SH-SY5Y (cell line): ENCODE measurements around the gene PTPRK.

ENCODE experiments used
- GATA2 ChIP-seq: IDR thresholded peaks from 2 replicates; pipeline ENCODE4 v1.6.1; 2011; ENCODE audit warnings: mild to moderate bottlenecking, low read depth, low read length
- GATA3 ChIP-seq: IDR thresholded peaks from 2 replicates; pipeline ENCODE4 v1.6.1; 2011; ENCODE audit warnings: low read depth, mild to moderate bottlenecking, low read length, moderate library complexity

The PTPRK gene

DNA sequence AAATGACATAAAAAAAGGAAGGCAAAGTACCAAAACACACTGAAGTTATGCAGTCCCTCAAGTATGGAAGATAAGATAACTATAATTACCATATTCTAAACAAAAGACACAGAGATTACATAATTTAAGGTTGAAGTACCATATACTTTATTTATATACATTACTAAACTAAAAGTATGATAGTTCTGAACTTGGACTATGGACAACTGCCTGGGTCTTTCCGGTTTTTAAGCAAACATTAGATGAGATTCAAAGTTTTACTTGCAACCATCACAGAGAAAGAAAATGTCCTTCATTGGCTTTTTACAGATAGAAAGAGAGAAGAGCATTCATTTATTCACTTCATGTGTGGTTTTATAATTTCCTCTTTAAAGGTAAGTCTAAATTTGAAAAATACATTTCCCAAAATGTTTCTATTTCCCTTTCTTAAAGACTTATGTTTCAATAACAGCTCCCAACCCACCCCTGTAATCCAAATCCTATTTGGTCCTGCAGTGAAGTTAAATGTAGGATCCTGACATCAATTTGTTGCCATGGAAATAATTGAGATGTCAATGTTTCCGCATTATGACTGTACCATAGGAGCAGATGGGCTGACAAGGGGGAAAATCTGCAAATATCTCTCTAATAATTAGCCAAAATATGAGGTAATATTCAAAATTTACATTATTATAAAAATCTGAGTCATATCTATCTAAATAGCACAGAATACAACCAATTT lies 63.7 kb downstream of the PTPRK start:
- no peak for TF ChIP-seq GATA2
- TF ChIP-seq GATA3, result no peak

GRCh38 chr6:128455959-128456358 lies 64.4 kb downstream of the PTPRK start:
- no peak for TF ChIP-seq GATA2
- TF ChIP-seq GATA3, result no peak

DNA sequence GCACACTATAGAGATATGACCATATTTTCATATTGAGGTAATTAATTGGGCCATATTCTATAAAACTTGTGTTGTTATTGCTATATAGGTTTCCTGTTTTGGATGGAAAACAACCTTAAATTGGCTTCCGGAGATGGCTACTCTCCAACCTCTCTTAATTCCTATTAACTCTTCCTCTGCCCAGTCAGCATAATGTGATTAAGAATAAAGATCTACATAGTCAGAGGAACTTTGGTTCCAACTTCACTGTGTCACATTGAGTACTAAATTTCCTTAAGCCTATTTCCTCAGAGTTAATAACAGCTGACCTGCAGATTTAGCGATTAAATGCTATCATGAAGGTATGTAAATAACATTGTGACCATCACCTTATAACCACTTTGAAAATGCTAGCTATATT lies 67.7 kb downstream of the PTPRK start:
- TF ChIP-seq GATA3, result no peak
- no peak for TF ChIP-seq GATA2

DNA sequence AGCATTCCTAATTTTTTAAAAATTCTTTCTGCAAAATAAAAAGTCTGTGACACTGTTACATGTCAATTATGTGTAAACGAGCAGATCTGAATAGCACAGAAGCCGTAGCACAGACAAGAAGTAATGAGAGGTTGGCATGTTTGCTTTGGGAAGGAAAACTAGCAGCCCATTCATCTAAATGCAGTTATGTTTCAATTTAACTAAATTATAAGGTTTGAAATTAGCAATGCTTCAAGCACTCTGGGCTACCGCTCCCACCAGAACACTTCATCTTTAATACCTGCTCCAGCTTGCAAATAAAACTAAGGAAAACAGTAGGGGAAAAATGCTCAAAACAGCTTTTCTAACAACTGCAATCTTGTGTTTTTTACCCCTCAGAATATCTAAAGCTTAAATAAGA lies 73.9 kb downstream of the PTPRK start:
- no peak for TF ChIP-seq GATA2
- no peak for TF ChIP-seq GATA3

DNA sequence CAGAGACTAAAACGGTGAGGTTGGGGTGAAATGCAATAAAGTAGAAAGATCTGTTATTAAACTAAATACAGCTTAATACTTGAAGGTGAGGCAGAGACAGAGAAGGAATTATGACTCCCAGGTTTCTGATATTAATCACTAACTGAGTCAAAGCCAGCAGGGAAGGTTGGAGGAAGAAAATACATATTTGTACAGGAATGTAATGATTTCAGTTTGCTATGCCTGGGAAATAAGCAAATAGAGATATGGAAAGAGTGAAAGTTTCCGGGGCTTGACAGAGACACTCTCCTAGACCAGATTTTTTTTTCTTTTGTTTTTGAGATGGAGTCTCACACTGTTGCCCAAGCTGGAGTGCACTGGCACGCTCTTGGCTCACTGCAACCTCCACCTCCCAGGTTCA lies 76.8 kb downstream of the PTPRK start:
- no peak for TF ChIP-seq GATA2
- no peak for TF ChIP-seq GATA3

DNA sequence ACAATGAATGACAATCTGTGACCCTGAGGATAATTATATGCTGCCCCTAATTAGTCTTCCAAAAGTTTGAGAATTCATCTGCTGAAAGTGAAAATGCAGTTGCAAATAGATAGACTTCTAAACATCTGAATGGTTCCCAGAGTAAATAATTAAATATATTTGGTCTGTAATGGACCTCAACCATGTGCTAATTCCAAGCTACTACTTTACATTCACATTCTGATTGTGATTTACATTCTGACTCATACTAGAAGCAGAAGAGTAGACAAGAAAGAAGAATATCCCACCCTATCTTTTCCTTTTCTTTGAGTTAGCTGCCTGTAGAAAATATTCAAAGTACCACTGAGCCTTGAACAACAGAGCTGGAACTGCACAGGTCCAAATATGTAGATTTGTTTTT lies 80.8 kb downstream of the PTPRK start:
- TF ChIP-seq GATA3 (no peak), GATA2 (no peak)

DNA sequence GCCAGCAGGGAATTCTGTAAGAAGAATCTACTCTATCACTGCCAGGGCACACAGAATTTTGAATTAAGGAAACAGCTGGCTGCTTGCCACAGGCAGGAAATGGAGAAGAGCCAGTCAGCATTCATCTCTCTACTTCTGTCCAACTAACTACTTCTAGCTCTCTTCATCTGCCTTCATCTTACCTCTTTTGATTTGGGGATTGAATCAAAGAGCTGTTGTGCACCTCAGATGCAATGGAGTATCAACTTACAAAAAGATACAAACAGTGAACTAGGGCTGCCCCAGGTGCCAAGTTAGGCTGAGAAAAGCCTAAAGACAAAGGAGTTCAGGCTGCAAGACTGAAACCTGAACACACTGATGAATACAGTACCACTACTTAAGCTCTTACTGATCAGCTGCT lies 82.0 kb downstream of the PTPRK start:
- no peak for TF ChIP-seq GATA3
- TF ChIP-seq GATA2, result no peak

GRCh38 chr6:128437685-128438084 lies 82.7 kb downstream of the PTPRK start:
- TF ChIP-seq GATA3 (no peak), GATA2 (no peak)

- TF ChIP-seq GATA2 (no peak), GATA3 (no peak)
Observed at GRCh38 chr6:128432394-128432793, 88.0 kb downstream of the PTPRK start.

- TF ChIP-seq GATA3, result no peak
- no peak for TF ChIP-seq GATA2
Observed at GRCh38 chr6:128427139-128427538, 93.3 kb downstream of the PTPRK start.

- TF ChIP-seq GATA3 (no peak), GATA2 (no peak)
Observed at GRCh38 chr6:128425856-128426255, 94.5 kb downstream of the PTPRK start.

DNA sequence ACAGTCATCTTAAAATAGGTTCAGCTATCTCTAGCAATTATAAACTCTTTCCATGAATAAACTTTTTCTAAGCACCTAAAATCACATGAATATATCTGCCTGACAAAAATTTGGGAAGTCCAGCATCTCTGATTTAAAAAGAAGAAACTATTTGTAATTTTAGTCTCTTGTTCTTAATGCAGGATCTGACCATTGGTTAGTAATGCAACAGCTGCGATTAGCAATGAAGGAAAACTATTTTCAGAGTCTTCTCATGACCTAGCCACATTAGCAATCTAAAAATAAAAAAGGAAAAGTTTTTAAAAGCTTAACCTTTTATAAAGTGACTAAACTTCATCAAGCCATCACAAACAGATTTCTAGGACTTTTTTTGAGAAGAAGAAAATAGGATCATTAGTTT lies 97.5 kb downstream of the PTPRK start:
- TF ChIP-seq GATA3 (no peak), GATA2 (no peak)

GRCh38 chr6:128422200-128422599 lies 98.2 kb downstream of the PTPRK start:
- TF ChIP-seq GATA3 (no peak), GATA2 (no peak)

GRCh38 chr6:128421788-128422187 lies 98.6 kb downstream of the PTPRK start:
- no peak for TF ChIP-seq GATA2
- no peak for TF ChIP-seq GATA3

- TF ChIP-seq GATA3, result no peak
- TF ChIP-seq GATA2, result no peak
Observed at GRCh38 chr6:128417698-128418097, 102.7 kb downstream of the PTPRK start.

GRCh38 chr6:128415387-128415786 lies 105.0 kb downstream of the PTPRK start:
- no peak for TF ChIP-seq GATA2
- TF ChIP-seq GATA3, result no peak

DNA sequence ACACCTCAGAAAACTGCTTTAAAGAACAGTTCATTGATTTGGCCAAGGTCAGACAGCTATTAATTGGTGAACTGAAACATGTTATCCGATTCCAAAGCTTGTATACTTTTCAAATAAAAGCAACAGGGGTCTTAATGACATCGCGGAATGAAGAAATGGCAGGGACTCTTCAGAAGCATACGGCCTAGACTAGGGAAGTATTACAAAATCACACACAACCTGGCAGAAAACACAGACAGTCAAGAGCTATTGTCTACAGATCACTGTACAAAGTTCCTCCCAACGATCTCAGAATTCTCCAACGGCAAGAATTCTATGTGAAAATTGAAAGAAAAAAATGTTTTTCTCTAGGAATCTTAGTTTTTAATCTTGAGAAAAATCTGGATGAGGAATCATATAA lies 105.5 kb downstream of the PTPRK start:
- no peak for TF ChIP-seq GATA2
- TF ChIP-seq GATA3, result no peak

DNA sequence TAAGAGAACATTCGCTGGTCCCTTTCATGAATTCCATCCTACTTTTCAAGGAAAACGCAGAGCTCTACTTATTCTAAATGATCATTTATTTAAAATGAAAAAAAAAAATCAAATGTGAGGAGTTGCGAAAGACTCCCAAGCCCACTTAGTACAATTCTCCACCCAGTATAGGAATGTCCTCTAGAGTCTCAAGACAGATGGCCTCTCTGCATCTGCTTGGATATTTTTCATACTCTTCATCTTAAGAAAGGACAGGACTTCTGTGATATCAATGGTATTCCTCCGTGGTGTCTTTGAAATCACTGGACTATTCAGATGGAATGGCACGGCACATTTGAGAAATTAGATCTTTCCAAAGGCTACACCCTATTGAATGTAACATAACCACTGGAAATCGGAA lies 107.1 kb downstream of the PTPRK start:
- TF ChIP-seq GATA3 (no peak), GATA2 (no peak)
